HCT116 (cell line): ENCODE results near the gene ZSCAN25. TPM values are rescaled to one million over a fixed set of nuclear protein-coding genes. Genes with fewer than 3 reads are reported as not detected.

Experiments
- ATAC-seq: fragments of 200-7000 bp; cut with Tn5 transposase; 2 replicates; pipeline ENCODE4 v1.9.1; 2020; ENCODE audit warnings: mild to moderate bottlenecking, moderate library complexity
- BruUV-seq: library from RNA; stranded (reverse); fragments of 400-500 nt; replicated peaks from 2 replicates; lab custom pipeline; 2021; lab: Mats Ljungman, UMichigan
- CTCF ChIA-PET: fragments of 300-600 bp; sonication (Branson Sonifier 250); formaldehyde crosslinking; loops from one replicate; lab custom pipeline; 2021; ENCODE audit warnings: antibody characterized with exemption; lab: Charles Lee
- POLR2A ChIA-PET: fragments of 300-600, 350-600 bp; sonication (Branson Sonifier 250); formaldehyde crosslinking; loops from one replicate; lab custom pipeline; 2021; ENCODE audit warnings: antibody characterized with exemption; lab: Charles Lee
- RAD21 ChIA-PET, 2 experiments: fragments of 300-600 bp; sonication (Branson Sonifier 250); formaldehyde crosslinking; loops; one replicate each; lab custom pipeline; 2023; ENCODE audit warnings: low total read pairs in 2 of 2; ENCODE audit not compliant: uncharacterized antibody in 2 of 2, unreplicated experiment in 2 of 2, low non-redundant PET in 1 of 2; lab: Charles Lee
- DNase-seq: peaks from one replicate; pipeline ENCODE4 v3.0.0-alpha.2; 2010; ENCODE audit warnings: low read depth, low spot score
- H2AFZ ChIP-seq: fragments of 200-600 bp; shearing (Covaris generic), sonication (generic); 2 replicates; pipeline ENCODE4 v1.6.1; 2017; ENCODE audit warnings: low read depth, mixed run types, mixed read lengths, antibody characterized with exemption, low read length; ENCODE audit not compliant: poor library complexity, severe bottlenecking
- H3K27ac ChIP-seq: 2 replicates; pipeline ENCODE4 v1.5.1; 2012; ENCODE audit warnings: low read depth, low read length
- H3K27me3 ChIP-seq: fragments of 200-600 bp; sonication (generic); 2 replicates; pipeline ENCODE4 v1.6.1; 2016; ENCODE audit warnings: mixed run types, low read length, mixed read lengths; ENCODE audit not compliant: insufficient read depth
- H3K36me3 ChIP-seq, 2 experiments: fragments of 200-500 bp in 1 of 2; fragments of 200-600 bp in 1 of 2; sonication (Bioruptor generic) in 1 of 2; sonication (generic) in 1 of 2; 2 replicates each; pipeline versions ENCODE4 v1.5.1 to v1.6.1; 2014 to 2016; ENCODE audit warnings: low read length in 2 of 2, inconsistent platforms in 1 of 2, mixed read lengths in 1 of 2, mixed run types in 1 of 2; ENCODE audit not compliant: insufficient read depth in 2 of 2, control insufficient read depth in 1 of 2
- H3K4me1 ChIP-seq, 2 experiments: fragments of 200-600 bp in 1 of 2; sonication (generic) in 1 of 2; 2 replicates each; pipeline versions ENCODE4 v1.5.1 to v1.6.1; 2012 to 2017; ENCODE audit warnings: low read length in 2 of 2, inconsistent platforms in 1 of 2, mild to moderate bottlenecking in 1 of 2, mixed read lengths in 1 of 2, mixed run types in 1 of 2, moderate library complexity in 1 of 2; ENCODE audit not compliant: insufficient read depth in 2 of 2, control insufficient read depth in 1 of 2
- H3K4me2 ChIP-seq: fragments of 200-600 bp; sonication (generic); 2 replicates; pipeline ENCODE4 v1.6.1; 2017; ENCODE audit warnings: mixed run types, low read length, mixed read lengths
- H3K4me3 ChIP-seq, 2 experiments: fragments of 200-600 bp in 1 of 2; sonication (generic) in 1 of 2; replicated peaks in 1 of 2; 2 replicates each; pipeline ENCODE4 v1.5.1; 2011 to 2016; ENCODE audit warnings: low read length in 2 of 2, control low read depth in 1 of 2, low read depth in 1 of 2, mild to moderate bottlenecking in 1 of 2, mixed read lengths in 1 of 2, mixed run types in 1 of 2
- H3K79me2 ChIP-seq: fragments of 200-600 bp; sonication (generic); 2 replicates; pipeline ENCODE4 v1.6.1; 2017; ENCODE audit warnings: mild to moderate bottlenecking, mixed run types, low read length, moderate library complexity, mixed read lengths; ENCODE audit not compliant: insufficient read depth
- H3K9ac ChIP-seq: fragments of 200-600 bp; sonication (generic); 2 replicates; pipeline ENCODE4 v1.6.1; 2016; ENCODE audit warnings: low read length, mixed read lengths
- H3K9me2 ChIP-seq: fragments of 200-600 bp; sonication (generic), shearing (Covaris generic); 2 replicates; pipeline ENCODE4 v1.6.1; 2017; ENCODE audit warnings: mixed run types, mild to moderate bottlenecking, moderate library complexity; ENCODE audit not compliant: insufficient read depth
- H3K9me3 ChIP-seq, 2 experiments: fragments of 200-500 bp in 1 of 2; fragments of 200-600 bp in 1 of 2; sonication (Bioruptor generic) in 1 of 2; sonication (generic) in 1 of 2; 2 replicates each; pipeline ENCODE4 v1.6.1; 2014 to 2017; ENCODE audit warnings: low read length in 2 of 2, mixed read lengths in 2 of 2, inconsistent platforms in 1 of 2, low read depth in 1 of 2, mild to moderate bottlenecking in 1 of 2, mixed run types in 1 of 2, moderate library complexity in 1 of 2; ENCODE audit not compliant: control insufficient read depth in 1 of 2, insufficient read depth in 1 of 2
- H4K20me1 ChIP-seq: fragments of 200-600 bp; sonication (generic), shearing (Covaris generic); 2 replicates; pipeline ENCODE4 v1.6.1; 2017; ENCODE audit warnings: mixed run types, mild to moderate bottlenecking, moderate library complexity; ENCODE audit not compliant: insufficient read depth
- CBX3 ChIP-seq: IDR thresholded peaks from 2 replicates; pipeline ENCODE4 v1.6.1; 2012; ENCODE audit warnings: low read depth
- CEBPB ChIP-seq: IDR thresholded peaks from 2 replicates; pipeline ENCODE4 v1.6.1; 2012; ENCODE audit warnings: low read depth
- EZH2 ChIP-seq: fragments of 200-600 bp; sonication (generic); IDR thresholded peaks from 2 replicates; pipeline ENCODE4 v1.6.1; 2017; ENCODE audit warnings: antibody characterized with exemption, mixed run types
- FOSL1 ChIP-seq: IDR thresholded peaks from 2 replicates; pipeline ENCODE4 v1.6.1; 2012; ENCODE audit warnings: low read depth
- POLR2AphosphoS5 ChIP-seq: IDR thresholded peaks from 2 replicates; pipeline ENCODE4 v1.6.1; 2011; ENCODE audit warnings: mild to moderate bottlenecking, low read depth, low read length, moderate library complexity
- RAD21 ChIP-seq: IDR thresholded peaks from 2 replicates; pipeline ENCODE4 v1.6.1; 2012; ENCODE audit warnings: low read depth, mild to moderate bottlenecking
- SIN3A ChIP-seq: IDR thresholded peaks from 2 replicates; pipeline ENCODE4 v1.6.1; 2012; ENCODE audit warnings: low read depth
- TCF7L2 ChIP-seq: IDR thresholded peaks from 2 replicates; pipeline ENCODE4 v1.7.0; 2011; ENCODE audit warnings: borderline replicate concordance, inconsistent platforms; ENCODE audit not compliant: insufficient read depth, insufficient read length; ENCODE audit errors: extremely low read depth
- YY1 ChIP-seq: IDR thresholded peaks from 2 replicates; pipeline ENCODE4 v1.6.1; 2011; ENCODE audit warnings: low read length, low read depth, moderate library complexity, mild to moderate bottlenecking; ENCODE audit not compliant: insufficient replicate concordance; ENCODE audit errors: extremely low read depth
- ZBTB33 ChIP-seq: IDR thresholded peaks from 2 replicates; pipeline ENCODE4 v1.6.1; 2011; ENCODE audit warnings: mild to moderate bottlenecking, low read length, moderate library complexity; ENCODE audit not compliant: insufficient replicate concordance; ENCODE audit errors: extremely low read depth
- ZFX ChIP-seq: fragments of 450-650 bp; IDR thresholded peaks from 2 replicates; pipeline ENCODE4 v1.6.1; 2017
- ZNF274 ChIP-seq: fragments of 200-500 bp; sonication (Bioruptor generic); IDR thresholded peaks from 2 replicates; pipeline ENCODE4 v1.6.1; 2014; ENCODE audit warnings: mild to moderate bottlenecking, low read depth, low read length, inconsistent platforms
- intact Hi-C: fragments of 100-400 bp; cut with micrococcal nuclease; formaldehyde crosslinking; loops from 2 replicates; pipeline ENCODE4 v1.10.0; 2022
- total RNA-seq: library from RNA; stranded (reverse); gene quantifications from one replicate; pipeline ENCODE4 v1.2.1, GENCODE V29; 2021; ENCODE audit not compliant: unreplicated experiment
- TF ChIP-seq, protein P1 (sequence below): IDR thresholded peaks from 2 replicates; pipeline ENCODE4 v1.6.1; 2012

Gene ZSCAN25
- total RNA-seq, 1 experiment from 2014 or later: 14.0 TPM

GRCh38 chr7:99643464-99643863, 26.7 kb downstream of the ZSCAN25 start:
- TF ChIP-seq SIN3A: no peak
- no peak for TF ChIP-seq CEBPB
- TF ChIP-seq CBX3: no peak
- TF ChIP-seq ZBTB33: no peak
- TF ChIP-seq ZFX: no peak
- TF ChIP-seq RAD21: no peak
- TF ChIP-seq TCF7L2: no peak
- TF ChIP-seq YY1: no peak
- no peak for TF ChIP-seq POLR2AphosphoS5
- TF ChIP-seq ZNF274: no peak
- no peak for TF ChIP-seq FOSL1
- no peak for TF ChIP-seq EZH2
- TF ChIP-seq, protein P1, sequence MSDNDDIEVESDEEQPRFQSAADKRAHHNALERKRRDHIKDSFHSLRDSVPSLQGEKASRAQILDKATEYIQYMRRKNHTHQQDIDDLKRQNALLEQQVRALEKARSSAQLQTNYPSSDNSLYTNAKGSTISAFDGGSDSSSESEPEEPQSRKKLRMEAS: no peak
- H3K79me2 ChIP-seq: no peaks in the 10 kb centered on the region
- ChIA-PET RAD21 (no interaction called here), CTCF (no interaction called here), POLR2A (no interaction called here)
- H3K4me3 ChIP-seq: no peak overlapping the region
- H3K4me1 ChIP-seq: no peaks in the 10 kb centered on the region
- ATAC-seq (no peak), DNase-seq (no peak)
- no peaks in the 10 kb centered on the region for H3K9me3 ChIP-seq
- H3K27ac ChIP-seq: no peak overlapping the region
- H3K36me3 ChIP-seq: no peaks in the 10 kb centered on the region
- no peaks in the 10 kb centered on the region for H3K9me2 ChIP-seq
- no TSS peak for BruUV-seq
- intact Hi-C loops: no loop called here
- no peak overlapping the region for H3K9ac ChIP-seq
- no peaks in the 10 kb centered on the region for H4K20me1 ChIP-seq
- H2AFZ ChIP-seq: no peak overlapping the region
- H3K27me3 ChIP-seq: no peaks in the 10 kb centered on the region
- H3K4me2 ChIP-seq: no peak overlapping the region
